OCI-LY1 (cell line): ENCODE results near the gene ACHE.

Source experiments
- H2AFZ ChIP-seq: fragments of 200-600 bp; sonication (generic), shearing (Covaris generic); 2 replicates; pipeline ENCODE4 v1.6.0; 2014; ENCODE audit warnings: antibody characterized with exemption, mild to moderate bottlenecking, low read length
- H3F3A ChIP-seq: fragments of 200-600 bp; sonication (generic), shearing (Covaris generic); 2 replicates; pipeline ENCODE4 v1.6.0; 2014; ENCODE audit warnings: mild to moderate bottlenecking, antibody characterized with exemption, low read length, moderate library complexity; ENCODE audit not compliant: insufficient read depth
- H3K27ac ChIP-seq: fragments of 200-600 bp; sonication (generic); 2 replicates; pipeline ENCODE4 v1.5.1; 2014; ENCODE audit warnings: low read length, mixed run types, mild to moderate bottlenecking, low read depth; ENCODE audit not compliant: poor library complexity, severe bottlenecking
- H3K27me3 ChIP-seq: fragments of 200-600 bp; sonication (generic); 2 replicates; pipeline ENCODE4 v1.6.0; 2014; ENCODE audit warnings: antibody characterized with exemption, mild to moderate bottlenecking, low read length, moderate library complexity; ENCODE audit not compliant: insufficient read depth
- H3K36me3 ChIP-seq: fragments of 200-600 bp; sonication (generic); 2 replicates; pipeline ENCODE4 v1.6.1; 2014; ENCODE audit warnings: mild to moderate bottlenecking, antibody characterized with exemption, low read length, moderate library complexity, mixed read lengths; ENCODE audit not compliant: insufficient read depth
- H3K4me1 ChIP-seq: fragments of 200-600 bp; sonication (generic); 2 replicates; pipeline ENCODE4 v1.5.1; 2014; ENCODE audit warnings: mild to moderate bottlenecking, low read length, moderate library complexity; ENCODE audit not compliant: insufficient read depth, severe bottlenecking
- H3K4me2 ChIP-seq: fragments of 200-600 bp; sonication (generic), shearing (Covaris generic); 2 replicates; pipeline ENCODE4 v1.6.1; 2014; ENCODE audit warnings: low read length
- H3K4me3 ChIP-seq: fragments of 200-600 bp; sonication (generic); 2 replicates; pipeline ENCODE4 v1.5.1; 2014; ENCODE audit warnings: low read length, low read depth, mild to moderate bottlenecking, mixed read lengths; ENCODE audit not compliant: poor library complexity, severe bottlenecking
- H3K79me2 ChIP-seq: fragments of 200-600 bp; shearing (Covaris generic); 2 replicates; pipeline ENCODE4 v1.6.1; 2016; ENCODE audit warnings: mixed run types, low read length, mixed read lengths; ENCODE audit not compliant: insufficient read depth
- H3K9ac ChIP-seq: fragments of 200-600 bp; sonication (generic), shearing (Covaris generic); 2 replicates; pipeline ENCODE4 v1.6.1; 2014; ENCODE audit warnings: mild to moderate bottlenecking, low read length, mixed read lengths
- H3K9me2 ChIP-seq: fragments of 200-600 bp; sonication (generic), shearing (Covaris generic); 2 replicates; pipeline ENCODE4 v1.6.1; 2014; ENCODE audit warnings: low read depth, mild to moderate bottlenecking, low read length, mixed read lengths
- H3K9me3 ChIP-seq: fragments of 200-600 bp; shearing (Covaris generic); 2 replicates; pipeline ENCODE4 v1.6.1; 2014; ENCODE audit warnings: low read length, mixed read lengths
- H4K20me1 ChIP-seq: fragments of 200-600 bp; sonication (generic), shearing (Covaris generic); 2 replicates; pipeline ENCODE4 v1.6.0; 2016; ENCODE audit warnings: mild to moderate bottlenecking, low read length; ENCODE audit not compliant: insufficient read depth
- CTCF ChIP-seq: fragments of 200-600 bp; sonication (generic), shearing (Covaris generic); IDR thresholded peaks from 2 replicates; pipeline ENCODE4 v1.5.1; 2017; ENCODE audit warnings: mild to moderate bottlenecking, antibody characterized with exemption, low read length, moderate library complexity, mixed read lengths
- EZH2 ChIP-seq: fragments of 200-600 bp; sonication (generic), shearing (Covaris generic); IDR thresholded peaks from 2 replicates; pipeline ENCODE4 v1.8.0; 2017; ENCODE audit warnings: borderline replicate concordance, mixed run types, mild to moderate bottlenecking, antibody characterized with exemption, low read length, moderate library complexity, mixed read lengths

Gene ACHE

GRCh38 chr7:100882785-100883526 lies 12.7 kb downstream of the ACHE start:
- Histone ChIP-seq H2AFZ (no peak overlapping the region), H3K9me2 (no peaks in the 10 kb centered on the region), H3K27ac (no peak overlapping the region), H3K4me2 (no peak overlapping the region), H3K36me3 (peaks cover 95% of the 10 kb centered on the region), H3K9ac (no peak overlapping the region), H3F3A (no peaks in the 10 kb centered on the region), H3K4me1 (peaks cover 32% of the 10 kb centered on the region), H3K4me3 (no peak overlapping the region), H4K20me1 (peaks cover 2% of the 10 kb centered on the region; the same call in 1 of the 2 replicates), H3K9me3 (no peaks in the 10 kb centered on the region), H3K79me2 (peaks cover 30% of the 10 kb centered on the region), H3K27me3 (no peaks in the 10 kb centered on the region)
- TF ChIP-seq EZH2, result no peak
- TF ChIP-seq CTCF, result no peak

GRCh38 chr7:100882201-100882600 lies 13.5 kb downstream of the ACHE start:
- H3K9me3 ChIP-seq, result no peaks in the 10 kb centered on the region
- TF ChIP-seq CTCF, result no peak
- TF ChIP-seq EZH2, result no peak

GRCh38 chr7:100881136-100881535 lies 14.6 kb downstream of the ACHE start:
- no peaks in the 10 kb centered on the region for H3K9me3 ChIP-seq
- H3K36me3 ChIP-seq, result peaks cover 98% of the 10 kb centered on the region
- H3K27ac ChIP-seq, result no peak overlapping the region
- no peak overlapping the region for H3K4me2 ChIP-seq
- no peaks in the 10 kb centered on the region for H3K9me2 ChIP-seq
- H3K79me2 ChIP-seq, result peaks cover 49% of the 10 kb centered on the region
- no peak overlapping the region for H3K4me3 ChIP-seq
- TF ChIP-seq CTCF, result no peak
- no peak for TF ChIP-seq EZH2
- H3F3A ChIP-seq, result no peaks in the 10 kb centered on the region
- peaks cover 2% of the 10 kb centered on the region; the same call in 1 of the 2 replicates for H4K20me1 ChIP-seq
- H3K4me1 ChIP-seq, result peaks cover 33% of the 10 kb centered on the region
- no peak overlapping the region for H2AFZ ChIP-seq
- H3K9ac ChIP-seq, result no peak overlapping the region
- H3K27me3 ChIP-seq, result no peaks in the 10 kb centered on the region

More at GRCh38 chr7:100882201-100882600, 13.5 kb downstream of the ACHE start:
- Histone ChIP-seq H3K36me3 (peaks cover 98% of the 10 kb centered on the region), H4K20me1 (peaks cover 2% of the 10 kb centered on the region; the same call in 1 of the 2 replicates), H3K79me2 (peaks cover 38% of the 10 kb centered on the region), H2AFZ (no peak overlapping the region), H3F3A (no peaks in the 10 kb centered on the region), H3K9me2 (no peaks in the 10 kb centered on the region), H3K4me2 (no peak overlapping the region), H3K27me3 (no peaks in the 10 kb centered on the region), H3K4me3 (no peak overlapping the region), H3K4me1 (peaks cover 32% of the 10 kb centered on the region), H3K9ac (no peak overlapping the region), H3K27ac (no peak overlapping the region)
